HCT116 (cell line): ENCODE data around the gene CLCN5. TPM values are rescaled to one million over a fixed set of nuclear protein-coding genes. Genes with fewer than 3 reads are reported as not detected.
A peak's percentile ranks its signal among the peaks of the same experiment; 100 is the strongest.

Experiments used
- CBX3 ChIP-seq: IDR thresholded peaks from 2 replicates; pipeline ENCODE4 v1.6.1; 2012; ENCODE audit warnings: low read depth
- EZH2 ChIP-seq: fragments of 200-600 bp; sonication (generic); IDR thresholded peaks from 2 replicates; pipeline ENCODE4 v1.6.1; 2017; ENCODE audit warnings: antibody characterized with exemption, mixed run types
- EZH2phosphoT487 ChIP-seq: fragments of 200-600 bp; IDR thresholded peaks from 2 replicates; pipeline ENCODE4 v1.6.1; 2018; ENCODE audit warnings: antibody characterized with exemption, borderline replicate concordance
- FOSL1 ChIP-seq: IDR thresholded peaks from 2 replicates; pipeline ENCODE4 v1.6.1; 2012; ENCODE audit warnings: low read depth
- POLR2A ChIP-seq: IDR thresholded peaks from 2 replicates; pipeline ENCODE4 v1.7.0; 2011; ENCODE audit warnings: borderline replicate concordance; ENCODE audit not compliant: insufficient read depth, insufficient read length; ENCODE audit errors: extremely low read depth
- SIN3A ChIP-seq: IDR thresholded peaks from 2 replicates; pipeline ENCODE4 v1.6.1; 2012; ENCODE audit warnings: low read depth
- SP1 ChIP-seq: IDR thresholded peaks from 2 replicates; pipeline ENCODE4 v1.6.1; 2012; ENCODE audit warnings: low read depth
- SRF ChIP-seq: IDR thresholded peaks from 2 replicates; pipeline ENCODE4 v1.6.1; 2012; ENCODE audit warnings: low read depth
- TCF7L2 ChIP-seq: IDR thresholded peaks from 2 replicates; pipeline ENCODE4 v1.7.0; 2011; ENCODE audit warnings: borderline replicate concordance, inconsistent platforms; ENCODE audit not compliant: insufficient read depth, insufficient read length; ENCODE audit errors: extremely low read depth
- ZFX ChIP-seq: fragments of 450-650 bp; IDR thresholded peaks from 2 replicates; pipeline ENCODE4 v1.6.1; 2017
- total RNA-seq: library from RNA; stranded (reverse); gene quantifications from one replicate; pipeline ENCODE4 v1.2.1, GENCODE V29; 2021; ENCODE audit not compliant: unreplicated experiment
- TF ChIP-seq, protein P1 (sequence below), 3 experiments: fragments of 200-600 bp in 1 of 3; sonication (generic) in 1 of 3; IDR thresholded peaks in 2 of 3; conservative IDR thresholded peaks in 1 of 3; 2 replicates each; pipeline ENCODE4 v1.5.1; 2012 to 2017; ENCODE audit warnings: low read depth in 2 of 3, low read length in 2 of 3, antibody characterized with exemption in 1 of 3, borderline replicate concordance in 1 of 3, control low read depth in 1 of 3, mild to moderate bottlenecking in 1 of 3, mixed read lengths in 1 of 3, mixed run types in 1 of 3, moderate library complexity in 1 of 3; ENCODE audit not compliant: insufficient read depth in 1 of 3
- TF ChIP-seq, protein P2 (sequence below): IDR thresholded peaks from 2 replicates; pipeline ENCODE4 v1.6.1; 2012
- TF ChIP-seq, protein P3 (sequence below): IDR thresholded peaks from 2 replicates; pipeline ENCODE4 v1.6.1; 2011; ENCODE audit warnings: mild to moderate bottlenecking, low read length, moderate library complexity; ENCODE audit not compliant: insufficient replicate concordance; ENCODE audit errors: extremely low read depth

Gene CLCN5
- total RNA-seq, 1 experiment from 2014 or later, result 6.1 TPM

DNA sequence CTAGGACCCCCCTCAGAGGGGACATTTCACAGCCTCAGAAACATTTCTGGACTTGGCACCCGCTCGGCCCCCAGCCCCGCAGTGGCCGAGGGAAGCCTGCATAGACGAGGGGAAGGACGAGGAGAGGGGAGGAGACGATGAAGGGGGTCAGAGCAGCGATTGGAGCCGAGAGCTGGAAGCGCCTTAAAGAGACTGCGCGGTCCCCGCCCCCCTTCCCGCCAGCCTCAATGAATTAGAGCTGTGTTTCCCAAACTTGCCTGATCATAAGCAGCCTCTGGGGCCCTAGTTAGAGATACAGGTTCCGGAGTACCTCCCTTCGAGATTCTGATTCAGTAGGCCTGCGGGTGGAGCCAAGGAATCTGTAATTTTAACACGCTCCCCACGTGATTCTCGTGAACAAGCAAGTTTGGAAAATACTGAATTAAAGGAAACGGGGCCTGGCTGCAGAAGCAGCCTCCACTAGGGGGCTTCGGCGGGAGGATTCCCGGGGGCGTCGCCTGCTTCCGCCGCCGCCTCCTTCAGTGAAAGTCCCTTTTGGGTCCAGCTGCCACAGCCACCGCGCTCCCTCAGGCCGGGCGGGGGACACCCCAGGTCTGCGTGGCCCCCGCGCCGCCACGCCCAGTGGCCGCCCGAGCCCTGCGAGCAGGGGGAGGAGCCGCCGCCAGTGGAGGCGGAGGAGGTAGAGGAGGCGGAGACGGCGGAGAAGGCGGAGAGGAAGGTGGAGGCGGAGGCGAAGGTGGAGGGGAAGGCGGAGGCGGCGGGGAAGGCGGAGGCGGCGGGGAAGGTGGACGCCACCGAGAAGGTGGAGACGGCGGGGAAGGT is 43.4 kb upstream of the CLCN5 start, which contains the start of gene USP27X (continued):
- TF ChIP-seq, protein P1, sequence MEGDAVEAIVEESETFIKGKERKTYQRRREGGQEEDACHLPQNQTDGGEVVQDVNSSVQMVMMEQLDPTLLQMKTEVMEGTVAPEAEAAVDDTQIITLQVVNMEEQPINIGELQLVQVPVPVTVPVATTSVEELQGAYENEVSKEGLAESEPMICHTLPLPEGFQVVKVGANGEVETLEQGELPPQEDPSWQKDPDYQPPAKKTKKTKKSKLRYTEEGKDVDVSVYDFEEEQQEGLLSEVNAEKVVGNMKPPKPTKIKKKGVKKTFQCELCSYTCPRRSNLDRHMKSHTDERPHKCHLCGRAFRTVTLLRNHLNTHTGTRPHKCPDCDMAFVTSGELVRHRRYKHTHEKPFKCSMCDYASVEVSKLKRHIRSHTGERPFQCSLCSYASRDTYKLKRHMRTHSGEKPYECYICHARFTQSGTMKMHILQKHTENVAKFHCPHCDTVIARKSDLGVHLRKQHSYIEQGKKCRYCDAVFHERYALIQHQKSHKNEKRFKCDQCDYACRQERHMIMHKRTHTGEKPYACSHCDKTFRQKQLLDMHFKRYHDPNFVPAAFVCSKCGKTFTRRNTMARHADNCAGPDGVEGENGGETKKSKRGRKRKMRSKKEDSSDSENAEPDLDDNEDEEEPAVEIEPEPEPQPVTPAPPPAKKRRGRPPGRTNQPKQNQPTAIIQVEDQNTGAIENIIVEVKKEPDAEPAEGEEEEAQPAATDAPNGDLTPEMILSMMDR (IDR thresholded peaks at IDR 0.05 in 2 of 3, conservative IDR thresholded peaks at IDR 0.05 in 1 of 3; ENCODE audit: borderline replicate concordance in 1 of 3, insufficient read depth in 1 of 3, low read depth in 2 of 3, low read length in 2 of 3), result peak; percentile 8 to 51 (median 48); a peak in 4 of 6 replicates
- no peak for TF ChIP-seq SRF
- TF ChIP-seq FOSL1, result no peak
- no peak for TF ChIP-seq POLR2A
- TF ChIP-seq TCF7L2, result no peak
- TF ChIP-seq SP1, result no peak
- no peak for TF ChIP-seq SIN3A
- TF ChIP-seq, protein P2, sequence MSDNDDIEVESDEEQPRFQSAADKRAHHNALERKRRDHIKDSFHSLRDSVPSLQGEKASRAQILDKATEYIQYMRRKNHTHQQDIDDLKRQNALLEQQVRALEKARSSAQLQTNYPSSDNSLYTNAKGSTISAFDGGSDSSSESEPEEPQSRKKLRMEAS, result peak; percentile 67
- no peak for TF ChIP-seq ZFX
- TF ChIP-seq CBX3, result no peak
- TF ChIP-seq, protein P3, sequence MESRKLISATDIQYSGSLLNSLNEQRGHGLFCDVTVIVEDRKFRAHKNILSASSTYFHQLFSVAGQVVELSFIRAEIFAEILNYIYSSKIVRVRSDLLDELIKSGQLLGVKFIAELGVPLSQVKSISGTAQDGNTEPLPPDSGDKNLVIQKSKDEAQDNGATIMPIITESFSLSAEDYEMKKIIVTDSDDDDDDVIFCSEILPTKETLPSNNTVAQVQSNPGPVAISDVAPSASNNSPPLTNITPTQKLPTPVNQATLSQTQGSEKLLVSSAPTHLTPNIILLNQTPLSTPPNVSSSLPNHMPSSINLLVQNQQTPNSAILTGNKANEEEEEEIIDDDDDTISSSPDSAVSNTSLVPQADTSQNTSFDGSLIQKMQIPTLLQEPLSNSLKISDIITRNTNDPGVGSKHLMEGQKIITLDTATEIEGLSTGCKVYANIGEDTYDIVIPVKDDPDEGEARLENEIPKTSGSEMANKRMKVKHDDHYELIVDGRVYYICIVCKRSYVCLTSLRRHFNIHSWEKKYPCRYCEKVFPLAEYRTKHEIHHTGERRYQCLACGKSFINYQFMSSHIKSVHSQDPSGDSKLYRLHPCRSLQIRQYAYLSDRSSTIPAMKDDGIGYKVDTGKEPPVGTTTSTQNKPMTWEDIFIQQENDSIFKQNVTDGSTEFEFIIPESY, result no peak
- no peak for TF ChIP-seq EZH2phosphoT487
- TF ChIP-seq EZH2, result no peak
